Stimulated activated CD8-positive, alpha-beta memory T cell treated with anti-CD3 and anti-CD28 coated beads, Interleukin-12 subunit alpha, Interleukin-12 subunit beta, amount 100 ng/mL, for 4 hours (primary cell): ENCODE results near the gene TTPAL.
A peak's percentile ranks its signal among the peaks of the same experiment; 100 is the strongest.

Experiments
- DNase-seq: peaks from one replicate; pipeline ENCODE4 v3.0.0-alpha.2; 2020; ENCODE audit warnings: low read depth

Gene TTPAL

GRCh38 chr20:44497761-44498160 lies 22.1 kb downstream of the TTPAL start:
- DNase-seq, result no peak

GRCh38 chr20:44500221-44500620 lies 24.5 kb downstream of the TTPAL start:
- no peak for DNase-seq

- no peak for DNase-seq
Measured at GRCh38 chr20:44501448-44501847, 25.8 kb downstream of the TTPAL start.

- no peak for DNase-seq
Measured at GRCh38 chr20:44502968-44503367, 27.3 kb downstream of the TTPAL start.

- no peak for DNase-seq
Measured at GRCh38 chr20:44504402-44505307, 29.0 kb downstream of the TTPAL start.

GRCh38 chr20:44509762-44510161 lies 34.1 kb downstream of the TTPAL start:
- DNase-seq, result no peak

- no peak for DNase-seq
Measured at GRCh38 chr20:44513871-44514270, 38.2 kb downstream of the TTPAL start.

GRCh38 chr20:44516491-44516890 lies 40.8 kb downstream of the TTPAL start:
- DNase-seq, result no peak

- DNase-seq, result no peak
Measured at GRCh38 chr20:44517454-44517853, 41.8 kb downstream of the TTPAL start.

GRCh38 chr20:44518248-44518647 lies 42.6 kb downstream of the TTPAL start:
- DNase-seq, result no peak

GRCh38 chr20:44520881-44521280 lies 45.2 kb downstream of the TTPAL start:
- DNase-seq, result no peak

GRCh38 chr20:44521484-44522481 lies 46.1 kb downstream of the TTPAL start, which contains the start of gene SERINC3:
Gene SERINC3 (minus strand): TSS chr20:44522070. CDS start chr20:44521951, 119 bp downstream.
- peak; percentile 94 for DNase-seq

- DNase-seq, result no peak
Measured at GRCh38 chr20:44522841-44523240, 47.2 kb downstream of the TTPAL start.

- no peak for DNase-seq
Measured at GRCh38 chr20:44523746-44524145, 48.1 kb downstream of the TTPAL start.

GRCh38 chr20:44526129-44526528 lies 50.5 kb downstream of the TTPAL start:
- no peak for DNase-seq

- DNase-seq, result no peak
Measured at GRCh38 chr20:44527716-44528199, 52.1 kb downstream of the TTPAL start.

- DNase-seq, result no peak
Measured at GRCh38 chr20:44528309-44528708, 52.6 kb downstream of the TTPAL start.

GRCh38 chr20:44532259-44532980 lies 56.7 kb downstream of the TTPAL start:
- DNase-seq, result no peak

GRCh38 chr20:44532981-44533331 lies 57.3 kb downstream of the TTPAL start:
- DNase-seq, result no peak

- DNase-seq, result no peak
Measured at GRCh38 chr20:44533928-44534327, 58.3 kb downstream of the TTPAL start.

GRCh38 chr20:44536175-44536574 lies 60.5 kb downstream of the TTPAL start:
- no peak for DNase-seq

GRCh38 chr20:44537993-44538392 lies 62.3 kb downstream of the TTPAL start:
- DNase-seq, result no peak
